Prostate gland (tissue), 2 donors: Measurements from ENCODE around the gene G2E3.
"Not testable (repeated sequence)": the region's sequence is repeated elsewhere in the genome, so short reads cannot be mapped to it uniquely, and the experiment has no call there.

Experiments used
- POLR2A ChIP-seq: fragments of 450-650 bp; IDR thresholded peaks from one replicate; pipeline ENCODE4 v1.6.1; 2016; ENCODE audit warnings: antibody characterized with exemption, mild to moderate bottlenecking
- POLR2AphosphoS5 ChIP-seq: sonication (generic); formaldehyde crosslinking; IDR thresholded peaks from one replicate; pipeline ENCODE4 v1.6.1; 2017; ENCODE audit warnings: antibody characterized with exemption
- TF ChIP-seq, protein P1 (sequence below), 4 experiments: fragments of 200-600 bp in 2 of 4; fragments of 450-650 bp in 2 of 4; sonication (generic) in 2 of 4; IDR thresholded peaks; 1 replicate in 3 of 4; 2 replicates in 1 of 4; pipeline ENCODE4 v1.5.1; 2016 to 2019; ENCODE audit warnings: antibody characterized with exemption in 4 of 4, mild to moderate bottlenecking in 2 of 4, moderate library complexity in 2 of 4

DNA sequence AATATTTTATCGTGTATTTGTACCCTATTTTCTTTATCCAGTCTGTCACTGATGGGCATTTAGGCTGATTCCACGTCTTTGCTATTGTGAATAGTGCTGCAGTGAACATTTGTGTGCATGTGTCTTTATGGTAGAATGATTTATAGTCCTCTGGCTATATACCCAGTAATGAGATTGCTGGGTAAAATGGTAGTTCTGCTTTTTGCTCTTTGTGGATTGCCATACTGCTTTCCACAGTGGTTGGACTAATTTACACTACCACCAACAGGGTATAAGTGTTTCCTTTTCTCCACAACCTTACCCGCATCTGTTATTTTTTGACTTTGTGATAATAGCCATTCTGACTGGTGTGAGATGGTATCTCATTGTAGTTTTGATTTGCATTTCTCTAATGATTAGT lies 15.8 kb downstream of the G2E3 start:
- not testable (repeated sequence) for TF ChIP-seq POLR2A, POLR2AphosphoS5
- TF ChIP-seq, protein P1, sequence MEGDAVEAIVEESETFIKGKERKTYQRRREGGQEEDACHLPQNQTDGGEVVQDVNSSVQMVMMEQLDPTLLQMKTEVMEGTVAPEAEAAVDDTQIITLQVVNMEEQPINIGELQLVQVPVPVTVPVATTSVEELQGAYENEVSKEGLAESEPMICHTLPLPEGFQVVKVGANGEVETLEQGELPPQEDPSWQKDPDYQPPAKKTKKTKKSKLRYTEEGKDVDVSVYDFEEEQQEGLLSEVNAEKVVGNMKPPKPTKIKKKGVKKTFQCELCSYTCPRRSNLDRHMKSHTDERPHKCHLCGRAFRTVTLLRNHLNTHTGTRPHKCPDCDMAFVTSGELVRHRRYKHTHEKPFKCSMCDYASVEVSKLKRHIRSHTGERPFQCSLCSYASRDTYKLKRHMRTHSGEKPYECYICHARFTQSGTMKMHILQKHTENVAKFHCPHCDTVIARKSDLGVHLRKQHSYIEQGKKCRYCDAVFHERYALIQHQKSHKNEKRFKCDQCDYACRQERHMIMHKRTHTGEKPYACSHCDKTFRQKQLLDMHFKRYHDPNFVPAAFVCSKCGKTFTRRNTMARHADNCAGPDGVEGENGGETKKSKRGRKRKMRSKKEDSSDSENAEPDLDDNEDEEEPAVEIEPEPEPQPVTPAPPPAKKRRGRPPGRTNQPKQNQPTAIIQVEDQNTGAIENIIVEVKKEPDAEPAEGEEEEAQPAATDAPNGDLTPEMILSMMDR (IDR thresholded peaks at IDR 0.05), result not testable (repeated sequence)
